A673 (cell line): ENCODE results near the gene FAM50B.

Experiments used
- EZH2 ChIP-seq: fragments of 200-600 bp; sonication (generic); IDR thresholded peaks from 2 replicates; pipeline ENCODE4 v1.6.1; 2017; ENCODE audit warnings: borderline replicate concordance, low read depth, mild to moderate bottlenecking, mixed read lengths, antibody characterized with exemption, low read length; ENCODE audit not compliant: poor library complexity, severe bottlenecking
- TF ChIP-seq, protein P1 (sequence below): fragments of 300-800, 200-600 bp; sonication (generic); conservative IDR thresholded peaks from 2 replicates; pipeline ENCODE4 v1.5.1; 2017; ENCODE audit warnings: low read depth, mild to moderate bottlenecking, antibody characterized with exemption, low read length, moderate library complexity, mixed read lengths

DNA sequence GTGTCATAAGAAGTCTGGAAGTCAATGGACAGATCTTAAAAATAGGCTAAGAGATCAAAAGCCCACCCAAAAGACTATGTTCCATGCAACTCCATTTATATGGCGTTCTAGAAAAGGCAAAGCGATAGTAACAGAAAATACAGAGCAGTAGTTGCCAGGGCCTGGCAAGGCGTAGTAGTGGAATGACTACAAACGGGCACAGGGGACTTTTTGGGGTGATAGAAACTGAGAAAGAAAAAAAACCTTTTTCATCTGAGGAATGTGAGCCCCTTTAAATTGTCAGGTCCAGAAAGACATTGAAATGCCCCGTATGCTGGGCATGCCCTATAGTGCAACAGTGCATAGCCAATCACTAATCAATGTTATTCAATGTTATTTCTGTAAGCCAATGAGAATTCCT is 47.2 kb upstream of the FAM50B start:
- TF ChIP-seq EZH2, result no peak
- TF ChIP-seq, protein P1, sequence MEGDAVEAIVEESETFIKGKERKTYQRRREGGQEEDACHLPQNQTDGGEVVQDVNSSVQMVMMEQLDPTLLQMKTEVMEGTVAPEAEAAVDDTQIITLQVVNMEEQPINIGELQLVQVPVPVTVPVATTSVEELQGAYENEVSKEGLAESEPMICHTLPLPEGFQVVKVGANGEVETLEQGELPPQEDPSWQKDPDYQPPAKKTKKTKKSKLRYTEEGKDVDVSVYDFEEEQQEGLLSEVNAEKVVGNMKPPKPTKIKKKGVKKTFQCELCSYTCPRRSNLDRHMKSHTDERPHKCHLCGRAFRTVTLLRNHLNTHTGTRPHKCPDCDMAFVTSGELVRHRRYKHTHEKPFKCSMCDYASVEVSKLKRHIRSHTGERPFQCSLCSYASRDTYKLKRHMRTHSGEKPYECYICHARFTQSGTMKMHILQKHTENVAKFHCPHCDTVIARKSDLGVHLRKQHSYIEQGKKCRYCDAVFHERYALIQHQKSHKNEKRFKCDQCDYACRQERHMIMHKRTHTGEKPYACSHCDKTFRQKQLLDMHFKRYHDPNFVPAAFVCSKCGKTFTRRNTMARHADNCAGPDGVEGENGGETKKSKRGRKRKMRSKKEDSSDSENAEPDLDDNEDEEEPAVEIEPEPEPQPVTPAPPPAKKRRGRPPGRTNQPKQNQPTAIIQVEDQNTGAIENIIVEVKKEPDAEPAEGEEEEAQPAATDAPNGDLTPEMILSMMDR, result no peak
